ENCODE results near the gene OLIG1.

DNA sequence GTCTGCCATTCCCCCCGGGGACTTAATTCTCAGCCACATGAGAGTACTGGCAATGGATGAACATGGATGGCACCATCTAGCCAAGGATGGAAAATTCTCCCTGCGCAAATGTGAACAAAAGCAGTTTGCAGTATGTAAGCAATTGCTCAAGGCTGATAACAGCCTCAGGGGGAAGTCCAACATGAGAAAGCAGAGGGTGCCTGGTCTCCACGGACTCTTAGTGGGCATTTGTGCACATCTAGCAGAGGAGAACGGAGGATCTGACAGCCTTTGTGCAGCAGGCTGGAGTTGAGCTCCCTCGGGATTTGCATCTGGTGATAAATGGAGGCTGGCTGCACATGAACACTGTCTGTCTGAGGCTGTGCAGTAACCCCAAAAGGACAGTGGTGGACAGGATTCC is 13.9 kb upstream of the OLIG1 start:
- TF ChIP-seq, protein P1, sequence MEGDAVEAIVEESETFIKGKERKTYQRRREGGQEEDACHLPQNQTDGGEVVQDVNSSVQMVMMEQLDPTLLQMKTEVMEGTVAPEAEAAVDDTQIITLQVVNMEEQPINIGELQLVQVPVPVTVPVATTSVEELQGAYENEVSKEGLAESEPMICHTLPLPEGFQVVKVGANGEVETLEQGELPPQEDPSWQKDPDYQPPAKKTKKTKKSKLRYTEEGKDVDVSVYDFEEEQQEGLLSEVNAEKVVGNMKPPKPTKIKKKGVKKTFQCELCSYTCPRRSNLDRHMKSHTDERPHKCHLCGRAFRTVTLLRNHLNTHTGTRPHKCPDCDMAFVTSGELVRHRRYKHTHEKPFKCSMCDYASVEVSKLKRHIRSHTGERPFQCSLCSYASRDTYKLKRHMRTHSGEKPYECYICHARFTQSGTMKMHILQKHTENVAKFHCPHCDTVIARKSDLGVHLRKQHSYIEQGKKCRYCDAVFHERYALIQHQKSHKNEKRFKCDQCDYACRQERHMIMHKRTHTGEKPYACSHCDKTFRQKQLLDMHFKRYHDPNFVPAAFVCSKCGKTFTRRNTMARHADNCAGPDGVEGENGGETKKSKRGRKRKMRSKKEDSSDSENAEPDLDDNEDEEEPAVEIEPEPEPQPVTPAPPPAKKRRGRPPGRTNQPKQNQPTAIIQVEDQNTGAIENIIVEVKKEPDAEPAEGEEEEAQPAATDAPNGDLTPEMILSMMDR (IDR thresholded peaks at IDR 0.05; ENCODE audit: low read depth, low read length): no peak
- no peak for TF ChIP-seq EZH2phosphoT487 (IDR thresholded peaks at IDR 0.05; ENCODE audit: low read depth)
